Right atrium auricular region (tissue), 2 donors: Measurements from ENCODE around the gene PSKH1. TPM values are rescaled to one million over a fixed set of nuclear protein-coding genes. Genes with fewer than 3 reads are reported as not detected.
A peak's percentile ranks its signal among the peaks of the same experiment; 100 is the strongest.

ENCODE experiments used
- DNase-seq: peaks from one replicate; pipeline ENCODE4 v3.0.0-alpha.2; 2019; ENCODE audit warnings: low spot score
- H3K27ac ChIP-seq, 2 donors: fragments of 200-600 bp; sonication (generic); 1 replicate in 1 of 2; 2 replicates in 1 of 2; pipeline ENCODE4 v1.5.1; 2016 to 2019
- H3K27me3 ChIP-seq, 2 donors: fragments of 200-600 bp; sonication (generic); one replicate each; pipeline versions ENCODE4 v1.5.1 to v1.6.0; 2017 to 2019
- H3K36me3 ChIP-seq: fragments of 200-600 bp; sonication (generic); one replicate; pipeline ENCODE4 v1.5.1; 2016
- H3K4me1 ChIP-seq, 2 donors: fragments of 200-600 bp; sonication (generic); one replicate each; pipeline versions ENCODE4 v1.5.1 to v1.6.0; 2017 to 2019
- H3K4me3 ChIP-seq, 2 donors: fragments of 200-600 bp; sonication (generic); 1 replicate in 1 of 2; 2 replicates in 1 of 2; pipeline ENCODE4 v1.5.1; 2017 to 2019; ENCODE audit warnings: mild to moderate bottlenecking in 1 of 2, moderate library complexity in 1 of 2
- H3K9me3 ChIP-seq, 2 donors: fragments of 200-600 bp; sonication (generic); one replicate each; pipeline ENCODE4 v1.5.1; 2019
- CTCF ChIP-seq, 2 donors: fragments of 200-600 bp; sonication (generic); IDR thresholded peaks; one replicate each; pipeline ENCODE4 v1.5.1; 2019; ENCODE audit warnings: antibody characterized with exemption in 2 of 2
- total RNA-seq, 2 donors: library from RNA; depleted of rRNA; stranded (reverse); fragments of >200 nt; gene quantifications; one replicate each; pipeline ENCODE4 v1.1.0, GENCODE V29; 2016

Gene PSKH1
- total RNA-seq, 2 donors from 2014 or later = 18.4 to 23.2 TPM

- no peak overlapping the region for H3K4me3 ChIP-seq
- DNase-seq = peak; percentile 81
- no peaks in the 10 kb centered on the region for H3K9me3 ChIP-seq
- H3K27ac ChIP-seq = peak overlapping the region; percentile 56
- H3K36me3 ChIP-seq = peaks cover 8% of the 10 kb centered on the region
- TF ChIP-seq CTCF (IDR thresholded peaks at IDR 0.05) = no peak
- peaks cover 0 to 39% of the 10 kb centered on the region in 2 donors for H3K4me1 ChIP-seq
- no peaks in the 10 kb centered on the region for H3K27me3 ChIP-seq
These were observed 4.2 kb downstream of the PSKH1 start for GRCh38 chr16:67897231-67897630.

- peaks cover 8% of the 10 kb centered on the region for H3K36me3 ChIP-seq
- H3K4me3 ChIP-seq = no peak overlapping the region
- no peak for DNase-seq
- H3K27ac ChIP-seq = no peak overlapping the region
- H3K9me3 ChIP-seq = no peaks in the 10 kb centered on the region
- peaks cover 0 to 10% of the 10 kb centered on the region in 2 donors for H3K4me1 ChIP-seq
- no peaks in the 10 kb centered on the region for H3K27me3 ChIP-seq
- TF ChIP-seq CTCF (IDR thresholded peaks at IDR 0.05) = no peak
These were observed 8.7 kb downstream of the PSKH1 start for GRCh38 chr16:67901734-67902133.

- Histone ChIP-seq H3K9me3 (no peaks in the 10 kb centered on the region), H3K36me3 (peaks cover 8% of the 10 kb centered on the region), H3K27ac (no peak overlapping the region), H3K4me1 (no peaks in the 10 kb centered on the region), H3K27me3 (no peaks in the 10 kb centered on the region), H3K4me3 (no peak overlapping the region)
- TF ChIP-seq CTCF (IDR thresholded peaks at IDR 0.05) = no peak
- no peak for DNase-seq
These were observed 9.8 kb downstream of the PSKH1 start for GRCh38 chr16:67902831-67903230.

- H3K9me3 ChIP-seq = no peaks in the 10 kb centered on the region
- no peak for TF ChIP-seq CTCF (IDR thresholded peaks at IDR 0.05)
- no peaks in the 10 kb centered on the region for H3K4me1 ChIP-seq
- H3K27ac ChIP-seq = no peak overlapping the region
- no peak overlapping the region for H3K4me3 ChIP-seq
- H3K36me3 ChIP-seq = peaks cover 34% of the 10 kb centered on the region
- DNase-seq = no peak
- H3K27me3 ChIP-seq = no peaks in the 10 kb centered on the region
These were observed 14.5 kb downstream of the PSKH1 start for GRCh38 chr16:67907397-67908180.

- H3K27ac ChIP-seq = no peak overlapping the region
- no peaks in the 10 kb centered on the region for H3K9me3 ChIP-seq
- no peaks in the 10 kb centered on the region for H3K27me3 ChIP-seq
- H3K4me1 ChIP-seq = no peaks in the 10 kb centered on the region
- peaks cover 34% of the 10 kb centered on the region for H3K36me3 ChIP-seq
- DNase-seq = no peak
- TF ChIP-seq CTCF (IDR thresholded peaks at IDR 0.05) = no peak
- no peak overlapping the region for H3K4me3 ChIP-seq
These were observed 16.1 kb downstream of the PSKH1 start for GRCh38 chr16:67909056-67909742.
